T-helper 2 cell treated with Interferon-gamma antibody and Interleukin-4, amounts not matched to agents 5 μg/mL and 100 μg/mL, for 36 hours (primary cell): ENCODE measurements around the gene MYO15B.
A peak's percentile ranks its signal among the peaks of the same experiment; 100 is the strongest.

Source experiments
- DNase-seq: peaks from one replicate; pipeline ENCODE4 v3.0.0; 2021; ENCODE audit warnings: low spot score
- H3K27ac Mint-ChIP-seq: one replicate; pipeline ENCODE4 v1.8.0; 2021; ENCODE audit warnings: mild to moderate bottlenecking, mixed read lengths
- H3K27me3 Mint-ChIP-seq: one replicate; pipeline ENCODE4 v1.8.0; 2021; ENCODE audit warnings: low read depth, mixed read lengths
- H3K36me3 Mint-ChIP-seq: one replicate; pipeline ENCODE4 v1.8.0; 2021; ENCODE audit warnings: low read depth, mixed read lengths
- H3K4me1 Mint-ChIP-seq: one replicate; pipeline ENCODE4 v1.8.0; 2021; ENCODE audit warnings: low read depth, mixed read lengths
- H3K4me3 Mint-ChIP-seq: one replicate; pipeline ENCODE4 v1.8.0; 2022; ENCODE audit warnings: mild to moderate bottlenecking, moderate library complexity, mixed read lengths
- H3K9me3 Mint-ChIP-seq: one replicate; pipeline ENCODE4 v1.8.0; 2021; ENCODE audit warnings: mixed read lengths

Gene MYO15B

GRCh38 chr17:75587675-75588595 is at the start of gene MYO15B:
Gene MYO15B, plus strand, starts transcription at chr17:75587800. Its CDS starts 258 bp downstream, at chr17:75588058.
- peaks cover 3% of the 10 kb centered on the region for H3K4me1 Mint-ChIP-seq
- no peaks in the 10 kb centered on the region for H3K36me3 Mint-ChIP-seq
- DNase-seq = peak; percentile 50
- H3K4me3 Mint-ChIP-seq = peak within 1 kb of the TSS; percentile 46
- no peak within 1 kb of the TSS for H3K27ac Mint-ChIP-seq
- no peaks in the 10 kb centered on the region for H3K9me3 Mint-ChIP-seq
- peaks cover 24% of the 10 kb centered on the region for H3K27me3 Mint-ChIP-seq

- Mint-ChIP-seq H3K27me3 (no peaks in the 10 kb centered on the region), H3K4me3 (no peak overlapping the region), H3K27ac (no peak overlapping the region), H3K9me3 (no peaks in the 10 kb centered on the region), H3K36me3 (no peaks in the 10 kb centered on the region), H3K4me1 (peaks cover 8% of the 10 kb centered on the region)
- no peak for DNase-seq
Observed at GRCh38 chr17:75539967-75540729, 47.5 kb upstream of the MYO15B start.

GRCh38 chr17:75540923-75541503 is 46.6 kb upstream of the MYO15B start:
- DNase-seq = no peak
- no peaks in the 10 kb centered on the region for H3K9me3 Mint-ChIP-seq
- H3K27ac Mint-ChIP-seq = no peak overlapping the region

GRCh38 chr17:75542229-75542628 is 45.4 kb upstream of the MYO15B start:
- Mint-ChIP-seq H3K9me3 (no peaks in the 10 kb centered on the region), H3K4me1 (no peaks in the 10 kb centered on the region), H3K4me3 (no peak overlapping the region), H3K36me3 (no peaks in the 10 kb centered on the region), H3K27me3 (no peaks in the 10 kb centered on the region), H3K27ac (no peak overlapping the region)
- DNase-seq = no peak

More at GRCh38 chr17:75540923-75541503, 46.6 kb upstream of the MYO15B start:
- Mint-ChIP-seq H3K27me3 (no peaks in the 10 kb centered on the region), H3K4me3 (no peak overlapping the region), H3K36me3 (no peaks in the 10 kb centered on the region), H3K4me1 (no peaks in the 10 kb centered on the region)

DNA sequence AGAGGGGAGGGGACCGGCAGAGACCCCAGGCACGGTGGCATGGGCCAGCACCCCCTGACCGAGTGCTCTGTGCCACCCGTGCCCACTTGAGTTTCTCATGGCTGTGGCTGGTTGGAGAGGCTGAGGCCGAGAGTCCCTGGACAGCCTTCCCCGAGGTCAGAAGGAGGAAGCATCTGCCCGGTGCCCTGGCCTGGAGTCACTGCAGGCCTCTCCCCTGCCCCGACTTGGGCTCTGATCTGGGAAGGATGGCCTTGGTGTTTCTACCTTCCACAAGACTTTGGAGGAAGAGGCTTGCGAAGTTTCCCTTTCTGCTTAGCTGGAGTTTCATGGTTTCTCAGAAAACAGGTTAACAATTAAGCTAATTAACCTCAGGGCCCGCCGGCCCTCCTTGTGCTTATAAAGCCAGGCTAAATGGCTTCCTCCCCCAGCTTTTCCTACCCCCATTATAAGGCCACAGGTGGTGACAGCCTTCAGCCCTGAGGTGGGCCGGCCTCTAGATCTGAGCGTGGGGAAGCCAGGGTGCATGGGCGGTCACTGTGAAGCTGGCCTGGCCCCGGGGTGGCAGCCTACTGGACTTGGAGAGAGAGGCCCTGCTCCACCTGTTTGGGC is 44.8 kb upstream of the MYO15B start:
- H3K27ac Mint-ChIP-seq = no peak overlapping the region
- DNase-seq = no peak
- no peaks in the 10 kb centered on the region for H3K27me3 Mint-ChIP-seq
- no peak overlapping the region for H3K4me3 Mint-ChIP-seq
- no peaks in the 10 kb centered on the region for H3K9me3 Mint-ChIP-seq
- H3K4me1 Mint-ChIP-seq = no peaks in the 10 kb centered on the region
- H3K36me3 Mint-ChIP-seq = no peaks in the 10 kb centered on the region

DNA sequence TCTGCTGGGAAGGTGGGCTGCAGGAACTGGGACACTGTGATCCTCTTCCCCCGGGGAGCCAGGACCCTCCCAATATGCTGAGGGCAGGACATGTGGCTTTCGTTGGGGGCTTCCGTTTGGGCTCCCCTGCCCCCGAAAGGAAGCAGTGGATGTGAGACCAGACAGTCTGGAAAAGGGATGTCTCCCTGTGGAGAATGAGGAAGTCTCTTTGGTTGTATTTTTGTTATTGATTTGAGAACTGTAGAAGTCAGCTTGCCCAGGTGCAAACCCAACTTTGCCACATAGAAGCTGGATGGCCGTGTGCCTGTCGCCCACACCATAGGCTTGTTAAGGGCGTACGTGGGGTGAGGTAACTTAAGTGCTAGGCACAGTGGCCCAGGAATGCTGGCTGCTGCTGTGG is 43.4 kb upstream of the MYO15B start:
- H3K27ac Mint-ChIP-seq = no peak overlapping the region
- no peak overlapping the region for H3K4me3 Mint-ChIP-seq
- DNase-seq = no peak
- H3K9me3 Mint-ChIP-seq = no peaks in the 10 kb centered on the region
- H3K27me3 Mint-ChIP-seq = no peaks in the 10 kb centered on the region
- H3K36me3 Mint-ChIP-seq = no peaks in the 10 kb centered on the region
- no peaks in the 10 kb centered on the region for H3K4me1 Mint-ChIP-seq

DNA sequence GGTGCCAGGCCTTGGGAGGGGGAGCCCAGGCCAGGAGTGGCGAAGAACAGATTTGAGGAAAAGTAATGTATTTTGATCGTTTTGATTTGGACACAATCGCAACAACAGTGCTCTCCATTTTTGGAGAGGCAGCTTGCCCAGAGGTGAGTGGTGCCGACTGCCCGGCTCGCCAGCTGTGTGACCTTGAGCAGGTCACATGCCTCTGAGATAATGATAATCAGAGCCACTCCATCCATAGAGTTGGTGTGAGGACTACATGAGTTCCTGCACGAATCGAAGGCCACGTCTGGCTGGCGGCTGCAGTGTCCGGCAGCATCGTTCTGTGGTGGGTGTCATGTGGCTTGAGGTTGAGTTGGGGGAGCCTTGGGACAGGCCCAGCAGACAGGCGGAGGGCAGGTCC is 41.4 kb upstream of the MYO15B start:
- DNase-seq = no peak
- Mint-ChIP-seq H3K4me1 (no peaks in the 10 kb centered on the region), H3K4me3 (no peak overlapping the region), H3K27me3 (no peaks in the 10 kb centered on the region), H3K36me3 (no peaks in the 10 kb centered on the region), H3K9me3 (no peaks in the 10 kb centered on the region), H3K27ac (no peak overlapping the region)

GRCh38 chr17:75547091-75547490 is 40.5 kb upstream of the MYO15B start:
- no peaks in the 10 kb centered on the region for H3K27me3 Mint-ChIP-seq
- DNase-seq = no peak
- no peaks in the 10 kb centered on the region for H3K9me3 Mint-ChIP-seq
- H3K36me3 Mint-ChIP-seq = no peaks in the 10 kb centered on the region
- no peak overlapping the region for H3K4me3 Mint-ChIP-seq
- no peaks in the 10 kb centered on the region for H3K4me1 Mint-ChIP-seq
- no peak overlapping the region for H3K27ac Mint-ChIP-seq

DNA sequence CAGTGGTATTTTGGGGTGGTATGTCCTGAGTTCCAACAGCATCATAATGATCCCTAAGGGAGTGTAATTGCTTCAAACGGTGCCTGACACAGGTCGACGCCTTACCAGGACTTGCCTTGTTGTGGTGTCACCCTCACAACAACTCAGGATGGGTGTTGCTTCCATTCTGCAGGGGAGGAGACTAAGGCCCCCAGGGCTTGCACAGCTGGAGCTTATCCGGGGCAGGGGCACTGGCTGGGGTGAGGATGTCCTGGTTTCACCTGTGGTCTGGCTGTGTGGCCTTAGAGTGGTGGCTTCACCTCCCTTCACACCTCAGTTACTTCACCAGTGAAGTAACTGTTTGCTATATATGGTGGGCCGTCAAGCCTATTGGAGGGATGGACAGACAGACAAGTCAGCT is 38.8 kb upstream of the MYO15B start:
- Mint-ChIP-seq H3K27ac (no peak overlapping the region), H3K4me3 (no peak overlapping the region), H3K36me3 (no peaks in the 10 kb centered on the region), H3K4me1 (no peaks in the 10 kb centered on the region), H3K27me3 (no peaks in the 10 kb centered on the region), H3K9me3 (no peaks in the 10 kb centered on the region)
- no peak for DNase-seq

GRCh38 chr17:75549246-75550138 is 38.1 kb upstream of the MYO15B start:
- Mint-ChIP-seq H3K36me3 (no peaks in the 10 kb centered on the region), H3K4me1 (no peaks in the 10 kb centered on the region), H3K27ac (no peak overlapping the region), H3K4me3 (no peak overlapping the region), H3K9me3 (no peaks in the 10 kb centered on the region), H3K27me3 (no peaks in the 10 kb centered on the region)
- no peak for DNase-seq

DNA sequence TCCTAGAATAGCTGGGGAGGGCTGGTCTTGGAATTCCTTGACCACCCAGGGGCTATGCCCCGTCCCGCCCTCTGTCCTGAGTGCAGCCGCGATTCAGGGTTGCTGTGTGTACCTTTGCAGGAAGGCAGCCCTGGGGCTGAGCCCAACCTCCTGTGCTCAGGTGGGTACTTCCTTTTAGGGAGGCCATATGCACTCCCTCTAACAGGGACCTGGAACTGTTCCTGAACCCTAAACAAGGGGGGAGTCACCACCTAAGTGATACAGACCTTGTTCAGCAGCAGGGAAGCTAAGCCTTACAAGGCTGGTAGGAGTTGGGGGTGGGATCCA is 37.5 kb upstream of the MYO15B start:
- H3K36me3 Mint-ChIP-seq = no peaks in the 10 kb centered on the region
- H3K27me3 Mint-ChIP-seq = no peaks in the 10 kb centered on the region
- no peaks in the 10 kb centered on the region for H3K9me3 Mint-ChIP-seq
- no peaks in the 10 kb centered on the region for H3K4me1 Mint-ChIP-seq
- no peak overlapping the region for H3K4me3 Mint-ChIP-seq
- H3K27ac Mint-ChIP-seq = no peak overlapping the region
- DNase-seq = no peak

- no peak for DNase-seq
- H3K27ac Mint-ChIP-seq = no peak overlapping the region
- no peaks in the 10 kb centered on the region for H3K27me3 Mint-ChIP-seq
- no peaks in the 10 kb centered on the region for H3K9me3 Mint-ChIP-seq
- no peaks in the 10 kb centered on the region for H3K4me1 Mint-ChIP-seq
- H3K36me3 Mint-ChIP-seq = no peaks in the 10 kb centered on the region
- no peak overlapping the region for H3K4me3 Mint-ChIP-seq
Observed at GRCh38 chr17:75551266-75551665, 36.3 kb upstream of the MYO15B start.
